ENCODE results near the gene ASIP. TPM values are rescaled to one million over a fixed set of nuclear protein-coding genes. Genes with fewer than 3 reads are reported as not detected.
"Not testable (repeated sequence)": the region's sequence is repeated elsewhere in the genome, so short reads cannot be mapped to it uniquely, and the experiment has no call there.

ASIP gene
- total RNA-seq, 1 donor from 2014 or later: not detected

GRCh38 chr20:34231634-34232033, 9.6 kb upstream of the ASIP start:
- TF ChIP-seq CTCF (conservative IDR thresholded peaks at IDR 0.05; ENCODE audit: low read depth, low read length): no peak
- no peak overlapping the region for H3K4me3 ChIP-seq (ENCODE audit: low read depth, low read length)
- no peak for DNase-seq (ENCODE audit: low read depth)

DNA sequence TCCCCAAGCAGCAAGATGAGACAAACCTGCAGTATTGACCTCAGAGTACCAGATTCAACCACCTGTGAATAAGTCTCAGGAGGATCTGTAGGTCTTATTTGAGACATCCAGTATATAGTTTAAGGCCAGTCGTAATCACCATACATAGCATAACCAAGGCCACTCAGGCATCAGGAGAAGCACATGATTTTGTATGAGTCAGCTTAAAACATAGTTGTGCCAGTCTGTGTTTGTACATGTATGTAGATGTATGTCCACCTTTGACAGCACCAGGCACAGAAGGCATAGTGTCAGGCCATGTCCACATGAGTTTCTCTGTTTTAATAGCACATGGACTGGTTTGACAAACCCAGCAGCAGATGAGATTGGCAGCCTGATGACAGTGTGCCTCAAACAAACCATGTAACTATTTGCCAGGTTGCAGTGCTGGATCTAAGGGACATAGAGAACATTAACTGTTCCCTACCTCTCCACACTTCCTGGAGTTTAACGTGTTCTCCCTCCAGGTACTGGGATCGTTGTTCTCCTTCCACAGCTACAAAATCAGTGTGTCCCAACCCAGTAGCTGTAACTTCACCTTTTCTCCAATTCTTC, 8.6 kb upstream of the ASIP start:
- H3K4me3 ChIP-seq (ENCODE audit: low read depth, low read length): no peak overlapping the region
- no peak for TF ChIP-seq CTCF (conservative IDR thresholded peaks at IDR 0.05; ENCODE audit: low read depth, low read length)
- DNase-seq (ENCODE audit: low read depth): no peak

DNA sequence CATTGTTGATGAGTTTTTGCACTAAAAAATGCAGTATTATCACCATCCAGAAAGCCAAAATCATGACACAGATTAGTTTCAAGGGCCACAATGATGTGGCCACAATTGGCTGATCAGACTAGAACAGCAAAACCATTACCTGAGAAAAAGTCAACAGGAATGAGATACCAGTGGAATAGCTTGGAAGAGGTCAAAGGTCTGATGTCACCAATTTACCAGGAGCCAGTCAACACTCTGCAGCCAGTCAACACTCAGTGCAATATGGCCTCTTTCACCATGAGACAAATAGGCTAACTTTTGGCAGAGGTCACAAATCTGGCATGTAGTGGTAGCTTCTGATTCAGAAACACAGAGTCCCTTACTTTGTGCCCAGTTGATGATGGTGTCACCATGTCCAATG, 7.5 kb upstream of the ASIP start:
- H3K4me3 ChIP-seq (ENCODE audit: low read depth, low read length): no peak overlapping the region
- TF ChIP-seq CTCF (conservative IDR thresholded peaks at IDR 0.05; ENCODE audit: low read depth, low read length): no peak

GRCh38 chr20:34235875-34236274, 5.3 kb upstream of the ASIP start:
- H3K4me3 ChIP-seq (ENCODE audit: low read depth, low read length): no peak overlapping the region

More for the DNA sequence above, 7.5 kb upstream of the ASIP start:
- no peak for DNase-seq (ENCODE audit: low read depth)

DNA sequence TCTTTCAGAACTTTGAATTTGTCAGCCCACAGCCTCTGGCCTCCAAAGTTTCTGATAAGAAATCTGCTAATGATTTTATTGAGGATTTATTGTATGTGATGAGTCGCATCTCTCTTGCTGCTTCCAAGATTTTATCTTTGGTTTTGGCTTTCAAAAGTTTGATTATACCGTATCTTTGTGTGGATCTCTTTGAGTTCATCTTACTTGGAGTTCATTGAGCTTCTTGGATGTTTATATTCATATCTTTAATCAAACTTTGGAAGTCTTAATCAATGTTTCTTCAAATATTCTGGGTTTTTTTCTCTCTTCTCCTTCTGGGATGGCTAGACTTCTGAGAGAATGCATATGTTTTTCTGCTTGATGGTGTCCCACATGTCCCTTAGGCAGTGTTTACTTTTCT, 3.3 kb upstream of the ASIP start:
- DNase-seq (ENCODE audit: low read depth): no peak
- H3K4me3 ChIP-seq (ENCODE audit: low read depth, low read length): no peak overlapping the region
- TF ChIP-seq CTCF (conservative IDR thresholded peaks at IDR 0.05; ENCODE audit: low read depth, low read length): no peak

More at GRCh38 chr20:34235875-34236274, 5.3 kb upstream of the ASIP start:
- TF ChIP-seq CTCF (conservative IDR thresholded peaks at IDR 0.05; ENCODE audit: low read depth, low read length): no peak
- DNase-seq (ENCODE audit: low read depth): no peak

GRCh38 chr20:34240121-34240520, 1.1 kb upstream of the ASIP start:
- no peak overlapping the region for H3K4me3 ChIP-seq (ENCODE audit: low read depth, low read length)
- DNase-seq (ENCODE audit: low read depth): no peak
- no peak for TF ChIP-seq CTCF (conservative IDR thresholded peaks at IDR 0.05; ENCODE audit: low read depth, low read length)

GRCh38 chr20:34242015-34242414, 792 bp downstream of the ASIP start:
- H3K4me3 ChIP-seq (ENCODE audit: low read depth, low read length); DNase-seq (ENCODE audit: low read depth): not testable (repeated sequence)
